Measurements from ENCODE around the gene VASP. TPM values are rescaled to one million over a fixed set of nuclear protein-coding genes. Genes with fewer than 3 reads are reported as not detected.
A peak's percentile ranks its signal among the peaks of the same experiment; 100 is the strongest.

Gene VASP
- total and polyA plus RNA-seq, 9 of the 15 experiments (the other 6 are each of a cell fraction or from before 2014, with no cell fraction given) = 16.7 to 261 (median 112) TPM

- no peak for TF ChIP-seq USF1 (CRISPR knock-in tag; IDR thresholded peaks at IDR 0.05)
- no peak for TF ChIP-seq ZNF57 (CRISPR knock-in tag; IDR thresholded peaks at IDR 0.05)
- 0 out of 2 replicates have a peak, but pooled peaks have one; percentile 13 for TF ChIP-seq MAFG (tag; conservative IDR thresholded peaks at IDR 0.05)
- TF ChIP-seq ZNF316 (IDR thresholded peaks at IDR 0.05) = peak; percentile 72
- TF ChIP-seq CTBP1 (IDR thresholded peaks at IDR 0.05; ENCODE audit: borderline replicate concordance) = no peak
- no peak for TF ChIP-seq ZNF165 (CRISPR knock-in tag; IDR thresholded peaks at IDR 0.05; ENCODE audit: borderline replicate concordance)
- no peak for TF ChIP-seq USF2 (CRISPR knock-in tag; IDR thresholded peaks at IDR 0.05)
- TF ChIP-seq RBM15 (IDR thresholded peaks at IDR 0.05; ENCODE audit: insufficient read depth, low read length) = no peak
- TF ChIP-seq KLF10 (CRISPR knock-in tag; IDR thresholded peaks at IDR 0.05) = no peak
- no peak for TF ChIP-seq CBX1 (IDR thresholded peaks at IDR 0.05; ENCODE audit: low read depth)
- no peak for TF ChIP-seq MCM2 (IDR thresholded peaks at IDR 0.05; ENCODE audit: low read depth)
These were observed 20.5 kb downstream of the VASP start (continued) for GRCh38 chr19:45527731-45528130.

Data from K562 (cell line).